Activated CD4-positive, alpha-beta T cell treated with anti-CD3 and anti-CD28 coated beads, Interleukin-2, Interleukin-6, amounts not matched to agents 100 ng/mL and 50 ng/mL, durations not matched to agents 16 hours and 8 hours (primary cell): Measurements from ENCODE around the gene NOL4L.
"Not testable (repeated sequence)": the region's sequence is repeated elsewhere in the genome, so short reads cannot be mapped to it uniquely, and the experiment has no call there.

Experiments used
- DNase-seq: peaks from one replicate; pipeline ENCODE4 v3.0.0-alpha.2; 2020

The NOL4L gene

DNA sequence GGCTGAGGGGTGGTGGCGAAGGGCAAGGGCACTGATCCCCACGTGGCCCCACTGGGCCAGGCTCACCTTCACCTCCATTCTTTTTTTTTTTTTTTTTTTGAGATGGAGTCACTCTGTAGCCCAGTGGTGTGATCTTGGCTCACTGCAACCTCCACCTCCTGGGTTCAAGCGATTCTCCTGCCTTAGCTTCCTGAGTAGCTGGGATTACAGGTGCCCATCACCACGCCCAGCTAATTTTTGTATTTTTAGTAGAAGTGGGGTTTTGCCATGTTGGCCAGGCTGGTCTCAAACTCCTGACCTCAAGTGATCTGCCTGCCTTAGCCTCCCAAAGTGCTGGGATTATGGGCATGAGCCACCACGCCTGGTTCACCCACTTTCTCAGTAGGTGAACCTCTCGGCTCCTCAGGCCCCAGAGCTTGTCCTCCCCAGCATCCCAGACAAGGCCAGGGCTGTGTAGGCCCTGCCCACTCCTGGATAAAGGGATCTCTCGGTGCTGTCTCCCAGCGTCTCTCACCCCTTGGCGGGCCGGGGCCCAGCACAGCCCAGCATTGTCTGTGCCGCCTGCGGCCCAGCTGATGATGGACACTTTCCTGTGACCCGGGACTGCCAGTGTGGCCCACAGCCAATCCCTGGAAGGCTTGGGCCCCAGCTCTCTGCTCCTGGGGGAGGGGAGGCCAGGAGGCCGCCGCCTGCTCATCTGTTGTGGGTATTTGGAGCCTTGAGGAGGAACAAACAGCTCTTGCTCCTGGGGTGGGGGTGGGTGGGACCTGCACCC is 119.0 kb downstream of the NOL4L start:
- not testable (repeated sequence) for DNase-seq

DNA sequence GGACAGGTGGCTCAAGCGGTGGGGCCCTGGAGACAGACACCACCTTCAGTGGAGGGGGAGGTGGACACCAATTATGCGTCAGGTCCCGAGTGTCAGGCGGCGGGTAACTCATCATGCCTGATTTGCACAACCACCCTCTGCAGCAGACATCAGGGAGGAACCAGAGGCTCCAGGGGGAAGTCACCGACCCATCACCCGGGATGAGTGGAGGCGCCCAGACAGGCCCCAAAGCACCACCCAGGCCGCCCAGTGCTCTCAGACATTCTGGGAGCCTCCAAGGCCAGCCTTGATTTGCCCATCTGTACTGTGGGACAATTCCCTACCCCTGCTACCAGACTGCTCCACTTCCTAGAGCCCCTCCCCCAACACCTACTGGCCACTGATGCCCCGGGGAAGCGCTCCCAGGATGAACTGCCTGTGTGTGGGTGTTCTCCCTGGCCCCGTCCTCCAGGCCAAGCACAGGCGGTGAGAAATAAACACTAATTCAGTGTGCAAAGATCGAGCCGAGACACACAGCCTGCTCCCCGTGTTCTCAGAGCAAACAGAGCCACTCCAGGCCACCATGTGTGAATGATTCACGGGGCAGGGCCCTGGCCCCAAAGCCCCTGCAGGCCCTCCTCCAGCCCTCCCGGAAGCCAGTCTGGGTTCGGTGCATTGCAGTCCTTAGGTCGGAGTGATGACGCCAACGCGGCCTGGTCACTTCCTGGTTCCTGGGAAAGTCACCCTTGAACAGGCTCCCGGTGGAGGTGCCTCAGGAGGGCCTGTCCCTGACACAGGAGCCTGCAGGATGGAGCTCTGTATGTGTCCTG is 119.8 kb downstream of the NOL4L start:
- no peak for DNase-seq

DNA sequence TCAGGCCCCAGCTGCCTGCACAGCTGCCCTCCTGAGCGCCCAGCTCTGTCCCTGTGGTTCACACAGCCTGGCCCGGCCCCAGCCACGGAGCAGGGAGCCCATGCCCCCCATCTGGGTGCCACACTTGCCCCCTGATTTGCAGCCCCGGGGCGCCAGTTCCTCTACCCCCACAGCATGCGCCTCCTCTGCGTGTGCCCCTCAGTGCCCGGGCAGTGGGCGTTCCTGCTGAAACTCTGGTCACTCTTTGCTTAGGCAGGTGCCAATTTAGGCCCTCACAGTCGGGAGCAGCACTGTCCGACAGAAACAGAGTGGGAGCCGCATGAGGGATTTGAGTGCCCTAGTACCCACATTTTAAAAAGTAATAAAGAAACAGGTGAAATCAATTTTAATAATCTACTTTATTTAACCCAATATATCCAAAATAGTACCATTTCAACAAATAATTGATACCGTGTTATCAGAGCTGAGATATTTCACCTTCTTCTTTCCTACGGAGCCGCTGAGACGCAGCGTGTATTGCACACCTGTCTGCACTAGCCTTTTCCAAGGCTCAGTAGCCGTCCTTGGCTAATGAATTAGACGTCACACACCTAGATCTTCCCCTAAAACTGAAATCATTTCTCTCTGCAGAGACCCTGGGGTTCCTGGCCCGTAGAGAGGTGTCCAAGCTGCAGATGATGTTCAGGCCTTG is 120.6 kb downstream of the NOL4L start:
- DNase-seq, result no peak

DNA sequence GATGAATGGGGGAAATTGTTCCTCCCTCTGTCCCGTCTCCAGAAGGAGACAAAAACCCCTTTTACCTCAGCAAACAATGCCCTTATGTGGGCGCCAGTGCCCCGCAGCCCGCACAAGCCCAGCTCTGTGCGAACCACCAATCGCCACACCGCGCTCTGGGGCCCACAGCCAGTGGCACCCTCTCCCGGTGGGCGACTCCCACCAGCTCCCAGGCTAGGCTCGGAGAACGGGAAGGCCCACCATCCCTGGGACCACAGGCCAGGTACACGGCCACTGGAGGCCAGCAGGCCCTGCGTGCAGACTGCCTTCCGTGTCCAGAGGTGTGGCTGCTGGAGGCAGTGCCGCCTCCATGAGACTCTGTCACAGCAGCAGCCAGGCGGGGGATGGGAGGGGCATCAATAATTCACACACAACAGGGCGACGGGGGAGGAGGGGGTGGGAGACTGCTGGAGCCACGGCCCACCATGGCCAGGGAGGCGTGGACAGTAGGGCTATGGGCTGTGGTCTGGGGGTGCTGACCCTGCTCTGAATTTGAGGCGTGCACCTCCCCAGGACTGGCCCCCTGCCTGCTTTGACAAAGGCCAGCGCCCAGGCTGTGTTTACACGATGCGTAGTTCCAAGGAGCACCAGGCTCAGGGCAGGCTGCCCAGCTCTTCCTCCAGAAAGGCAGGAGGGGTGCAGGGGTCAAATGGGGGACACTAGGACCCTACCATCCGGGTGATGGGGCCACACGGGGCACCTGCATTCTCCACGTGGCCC is 121.3 kb downstream of the NOL4L start:
- no peak for DNase-seq

DNA sequence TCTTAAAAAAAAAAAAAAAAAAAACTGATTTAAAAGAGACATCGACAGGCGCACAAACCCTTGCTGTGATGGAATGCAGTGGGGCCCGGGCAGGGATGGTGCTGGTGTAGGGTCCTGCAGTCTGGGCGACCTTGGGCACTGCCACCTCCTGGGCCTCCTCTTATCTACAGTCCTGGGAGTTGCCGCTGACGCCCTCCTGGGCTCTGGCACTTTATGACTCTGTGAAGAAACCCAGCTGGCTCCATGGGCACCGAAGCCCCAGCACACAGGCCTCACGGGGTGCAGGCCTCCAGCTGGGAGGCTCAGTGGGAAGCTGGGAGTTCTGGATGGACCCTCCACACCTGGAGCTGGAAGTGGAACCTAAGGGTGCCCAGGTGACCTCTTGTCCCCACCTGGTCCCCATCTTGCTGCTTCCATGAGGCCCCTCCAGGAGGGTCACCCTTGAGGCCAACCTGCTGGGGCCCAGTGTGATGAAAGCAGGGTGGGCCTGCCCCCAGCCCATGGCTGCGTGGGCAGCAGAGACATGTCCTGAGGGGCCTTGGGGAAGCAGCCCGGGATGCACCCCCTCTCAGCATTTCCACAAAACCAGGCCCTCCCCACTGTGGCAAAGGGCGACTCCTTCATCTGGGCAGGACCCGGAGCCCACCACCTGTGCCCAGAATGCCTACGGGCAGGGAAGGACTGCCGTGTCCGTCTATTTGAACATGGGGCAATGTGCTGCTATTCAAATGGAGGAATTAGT is 122.1 kb downstream of the NOL4L start:
- DNase-seq, result no peak

DNA sequence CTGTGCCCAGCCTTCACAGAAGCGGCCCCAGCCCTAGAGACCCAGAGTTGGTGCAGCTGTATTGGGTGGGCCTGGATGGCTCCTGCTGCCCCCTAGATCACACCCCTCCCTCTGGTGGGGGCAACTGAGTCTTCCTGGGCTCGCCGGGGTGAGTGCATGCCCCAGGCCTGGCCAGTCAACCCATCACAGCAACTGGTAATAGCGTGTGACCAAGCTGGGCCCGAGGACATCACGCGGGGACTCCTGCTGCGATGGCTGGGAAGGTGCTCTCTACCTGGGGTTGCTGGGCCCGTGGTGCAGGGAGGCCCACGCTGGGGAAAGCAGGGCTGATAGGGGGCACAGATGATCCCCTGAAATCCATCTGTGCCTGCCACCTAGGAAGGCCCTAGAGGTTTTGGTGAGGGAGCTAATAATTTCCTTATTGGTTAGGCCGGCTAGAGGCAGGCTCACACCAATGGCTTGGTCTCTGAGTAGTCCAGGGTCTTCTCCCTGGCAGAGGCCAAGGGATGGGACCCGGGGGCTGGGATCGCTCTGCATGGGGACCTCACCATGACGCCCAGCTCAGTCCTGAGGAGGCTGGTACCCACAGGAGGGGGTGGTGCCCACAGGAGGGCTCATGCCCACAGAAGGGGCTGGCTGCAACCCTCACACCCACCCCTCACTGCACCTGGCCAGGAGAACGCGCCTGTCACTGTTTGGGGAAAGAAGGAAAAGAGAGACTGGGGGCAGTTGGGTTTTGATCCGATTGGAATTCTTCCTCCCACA is 123.1 kb downstream of the NOL4L start:
- no peak for DNase-seq

DNA sequence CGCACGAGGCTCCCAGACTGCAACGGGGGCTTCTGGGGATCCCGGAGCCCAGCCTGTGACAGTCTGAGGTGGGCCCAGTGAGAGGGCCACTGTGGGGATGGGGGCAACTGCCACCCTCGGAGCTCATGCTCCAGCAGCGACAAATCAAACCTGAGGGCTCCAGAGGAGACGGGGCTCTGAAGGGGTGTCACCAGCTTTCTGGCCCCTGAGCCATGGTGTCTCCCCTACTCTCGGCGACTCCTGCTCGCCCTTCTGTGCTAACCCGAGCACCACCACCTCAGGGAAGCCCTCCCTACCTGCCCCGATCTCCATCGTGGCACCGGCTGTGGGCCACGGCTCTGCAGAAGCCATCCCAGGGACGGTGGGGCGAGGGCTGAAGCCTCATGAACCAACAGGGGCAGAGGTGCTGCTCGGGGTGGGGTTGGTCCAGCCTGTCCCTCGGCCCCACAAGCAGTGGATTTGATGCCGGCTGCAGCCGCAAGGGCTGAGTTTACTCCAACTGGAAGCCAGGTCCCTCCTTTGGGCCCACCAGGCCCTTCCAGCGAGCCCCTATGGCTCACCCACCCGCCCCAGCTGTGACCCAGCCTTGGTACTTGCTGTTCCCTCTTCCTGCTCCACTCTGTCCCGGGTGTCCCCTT is 124.3 kb downstream of the NOL4L start:
- no peak for DNase-seq

DNA sequence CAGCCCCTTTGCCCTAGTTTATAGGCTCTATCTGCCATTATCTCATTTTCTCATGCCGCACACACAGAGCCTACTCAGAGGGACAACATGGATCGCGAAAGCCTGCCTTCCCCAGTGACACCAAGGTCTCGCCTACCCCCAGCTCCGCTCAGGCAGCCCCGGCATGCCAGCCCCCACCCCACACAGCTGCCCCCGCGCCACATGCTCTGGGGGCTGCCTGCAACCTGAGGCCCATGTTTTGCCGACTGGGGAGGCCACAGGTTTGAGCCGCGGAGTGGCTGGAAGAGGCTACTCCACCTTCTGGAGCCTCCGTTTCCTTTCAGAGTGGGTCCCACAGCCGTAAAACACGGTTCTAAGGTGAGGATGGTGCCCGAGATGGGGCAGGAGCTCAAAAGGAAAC is 124.9 kb downstream of the NOL4L start:
- no peak for DNase-seq

DNA sequence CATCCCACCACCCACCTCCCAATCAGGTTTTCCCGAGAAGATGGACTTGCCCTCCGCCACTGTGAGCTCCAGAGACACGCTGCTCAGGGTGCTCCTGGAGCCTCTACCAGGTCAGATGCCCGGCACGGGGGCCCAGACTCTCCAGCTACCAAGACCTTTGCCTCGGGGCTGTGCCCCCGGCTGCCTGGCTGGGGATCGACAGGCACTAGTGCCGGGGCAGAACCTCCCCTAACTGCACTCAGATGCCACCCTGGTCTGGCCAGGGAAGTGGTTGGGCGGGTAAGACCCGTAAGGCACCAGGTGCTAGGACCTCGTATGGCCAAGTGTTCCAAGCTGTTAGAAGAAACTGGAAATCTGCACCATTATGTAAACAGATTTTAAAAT is 126.3 kb downstream of the NOL4L start:
- no peak for DNase-seq

DNA sequence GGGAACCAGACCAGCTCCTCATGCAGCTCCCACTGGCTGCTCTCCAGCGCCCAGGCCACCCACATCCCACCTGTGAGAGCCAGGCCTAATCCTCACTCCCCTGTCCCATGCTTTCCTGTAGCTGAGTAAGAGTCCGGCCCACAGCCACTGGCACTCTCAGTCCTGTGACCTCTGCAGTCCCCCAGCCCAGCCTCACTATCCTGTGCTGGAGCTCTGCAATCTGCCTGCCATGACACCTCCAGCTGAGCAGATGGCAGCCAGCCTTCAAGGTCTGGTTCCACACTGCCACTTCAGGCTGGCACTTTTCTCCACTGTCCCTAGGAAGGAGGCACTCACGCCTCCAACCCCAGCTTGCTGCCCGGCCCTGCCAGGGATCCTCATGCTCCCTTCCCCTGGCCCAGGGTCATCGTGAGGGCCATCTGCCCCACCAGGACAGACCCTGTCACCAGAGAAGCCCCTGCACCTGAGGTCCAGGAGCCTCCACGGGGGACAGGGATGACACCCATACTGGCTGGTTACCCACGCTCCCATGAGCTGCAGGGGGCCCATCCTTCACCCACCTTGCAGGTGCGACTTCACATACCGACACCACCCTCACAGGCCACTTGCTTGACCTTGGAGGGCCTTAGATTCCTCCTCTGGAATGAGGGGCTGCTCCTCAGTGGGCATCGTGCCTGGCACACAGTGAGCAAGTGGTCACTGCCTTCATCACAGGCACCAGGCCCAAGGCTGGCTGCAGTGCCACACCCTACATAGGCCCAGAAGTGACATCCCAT is 126.9 kb downstream of the NOL4L start:
- no peak for DNase-seq

DNA sequence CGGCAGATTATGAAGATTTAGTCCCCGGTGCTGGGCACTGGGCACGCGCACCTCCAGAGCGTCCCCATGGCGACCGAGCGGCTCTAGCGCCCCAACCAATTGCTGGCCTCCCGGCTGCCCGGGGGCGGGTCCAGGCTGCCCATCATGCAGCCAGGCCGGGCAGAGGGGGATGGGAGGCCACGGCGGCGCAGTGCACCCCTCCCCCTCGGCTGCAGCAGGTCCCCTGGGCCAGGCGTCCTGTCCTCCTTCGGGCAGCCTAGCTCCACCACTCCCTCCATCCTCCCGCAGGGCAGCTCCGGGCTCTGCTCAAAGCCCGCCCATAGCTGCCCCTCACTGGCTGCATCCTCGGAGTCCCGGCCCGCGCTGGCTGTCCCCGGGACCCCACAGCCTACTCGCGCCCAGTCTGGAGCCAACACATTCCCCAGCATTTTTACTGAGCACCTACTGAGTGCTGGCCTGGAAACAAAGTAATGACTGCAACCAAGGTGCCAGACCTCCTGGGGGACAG is 127.6 kb downstream of the NOL4L start:
- DNase-seq, result no peak

DNA sequence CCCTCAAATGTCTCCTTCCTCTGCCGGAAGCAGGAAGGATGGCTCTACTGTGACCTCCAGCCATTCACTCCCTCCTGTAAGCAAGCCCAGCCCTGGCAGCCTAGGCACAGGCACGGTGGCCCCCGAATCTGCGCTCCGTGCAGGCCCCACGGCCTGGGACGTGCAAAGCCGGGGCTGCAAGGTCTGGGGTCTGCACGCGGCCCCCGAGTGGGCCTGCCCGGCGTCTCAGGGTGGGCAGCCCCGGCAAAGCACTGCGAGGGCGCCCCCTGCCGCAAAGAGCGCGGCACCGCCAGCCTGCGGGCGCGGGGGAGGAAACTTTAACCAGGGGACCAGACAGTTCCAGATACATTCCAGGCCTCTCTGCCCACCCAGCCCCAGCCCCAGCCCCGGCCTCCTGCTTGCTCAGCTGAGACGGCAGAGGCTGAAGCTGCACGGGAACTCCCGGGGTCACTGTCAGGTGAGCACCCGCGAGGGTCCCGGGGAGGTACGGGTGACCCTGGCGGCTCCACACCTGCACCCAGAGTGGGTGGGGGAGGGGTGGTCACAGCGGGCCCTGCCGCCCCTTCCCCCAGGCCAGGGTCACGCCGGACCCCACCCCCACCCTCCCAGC is 128.2 kb downstream of the NOL4L start:
- DNase-seq, result peak; percentile 25

DNA sequence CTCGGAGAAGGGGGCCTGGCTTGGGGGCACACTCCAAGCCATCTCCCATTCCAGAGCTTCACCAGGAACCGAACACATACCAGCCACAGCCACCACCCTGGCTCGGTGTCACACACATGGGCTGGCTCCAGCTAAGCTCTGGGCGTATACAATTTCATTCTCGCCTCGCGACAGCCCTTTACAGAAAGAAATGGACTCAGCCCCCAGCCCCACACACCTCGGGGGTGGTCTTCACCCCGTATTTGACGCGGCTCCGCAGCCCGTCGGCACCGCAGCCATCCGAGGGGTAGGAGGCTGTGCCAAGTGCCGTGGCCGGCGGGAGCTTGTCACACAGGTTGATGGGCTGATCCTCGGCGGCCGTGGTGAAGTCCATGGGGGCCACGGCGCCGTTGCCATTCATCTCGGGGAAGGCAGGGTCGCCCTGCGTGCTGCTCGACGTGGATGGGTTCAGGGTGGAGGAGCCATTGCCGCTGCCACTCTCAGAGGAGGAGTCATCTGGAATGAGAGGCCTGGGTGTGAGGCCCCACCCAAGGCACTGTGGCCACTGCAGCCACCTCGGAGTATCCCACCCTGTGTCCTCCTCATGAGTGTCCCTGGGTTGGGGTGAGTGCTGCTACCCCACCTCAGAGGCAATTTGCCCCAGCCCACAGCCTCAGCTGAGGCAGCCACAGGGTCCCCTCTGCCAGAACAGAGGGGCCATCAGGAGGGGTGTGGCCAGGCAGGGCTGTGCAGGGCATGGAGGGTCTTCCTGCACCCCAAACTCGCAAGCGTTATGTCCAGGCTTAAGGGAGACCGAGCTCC is 129.0 kb downstream of the NOL4L start:
- DNase-seq, result no peak

DNA sequence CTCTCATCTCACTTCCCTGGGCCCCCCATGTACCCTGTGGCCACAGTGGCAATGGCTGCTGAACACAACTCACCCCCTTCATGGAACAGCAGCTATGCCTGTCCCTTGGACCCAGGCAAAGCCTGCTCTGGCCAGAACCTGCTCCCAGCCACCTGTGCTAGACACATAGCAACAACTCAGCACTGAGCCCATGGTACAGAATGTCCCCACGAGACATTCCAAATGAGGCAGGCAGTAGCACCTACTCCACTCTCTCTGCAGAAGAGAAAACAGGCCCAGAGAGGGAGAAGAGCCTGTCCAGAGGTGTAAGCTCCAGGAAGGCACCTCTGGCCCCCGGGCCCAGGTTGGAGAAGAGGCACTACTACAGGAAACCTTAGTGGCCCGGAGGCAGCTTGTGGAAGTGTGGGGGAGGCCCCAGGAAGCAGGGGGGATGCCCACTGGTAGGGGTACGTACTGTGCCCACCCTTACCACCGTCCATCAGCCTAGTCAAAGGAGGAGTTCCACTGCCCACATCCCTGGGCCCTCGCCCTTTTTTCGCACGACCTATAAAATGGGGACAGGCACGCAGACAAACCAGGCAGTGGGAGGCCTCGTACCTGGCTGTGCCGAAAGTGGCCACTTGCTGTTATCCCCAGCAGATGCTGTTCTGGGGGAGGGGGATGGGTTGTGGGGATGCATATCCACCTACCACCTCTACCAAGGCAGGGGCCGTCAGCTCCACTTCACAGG is 129.8 kb downstream of the NOL4L start:
- no peak for DNase-seq

DNA sequence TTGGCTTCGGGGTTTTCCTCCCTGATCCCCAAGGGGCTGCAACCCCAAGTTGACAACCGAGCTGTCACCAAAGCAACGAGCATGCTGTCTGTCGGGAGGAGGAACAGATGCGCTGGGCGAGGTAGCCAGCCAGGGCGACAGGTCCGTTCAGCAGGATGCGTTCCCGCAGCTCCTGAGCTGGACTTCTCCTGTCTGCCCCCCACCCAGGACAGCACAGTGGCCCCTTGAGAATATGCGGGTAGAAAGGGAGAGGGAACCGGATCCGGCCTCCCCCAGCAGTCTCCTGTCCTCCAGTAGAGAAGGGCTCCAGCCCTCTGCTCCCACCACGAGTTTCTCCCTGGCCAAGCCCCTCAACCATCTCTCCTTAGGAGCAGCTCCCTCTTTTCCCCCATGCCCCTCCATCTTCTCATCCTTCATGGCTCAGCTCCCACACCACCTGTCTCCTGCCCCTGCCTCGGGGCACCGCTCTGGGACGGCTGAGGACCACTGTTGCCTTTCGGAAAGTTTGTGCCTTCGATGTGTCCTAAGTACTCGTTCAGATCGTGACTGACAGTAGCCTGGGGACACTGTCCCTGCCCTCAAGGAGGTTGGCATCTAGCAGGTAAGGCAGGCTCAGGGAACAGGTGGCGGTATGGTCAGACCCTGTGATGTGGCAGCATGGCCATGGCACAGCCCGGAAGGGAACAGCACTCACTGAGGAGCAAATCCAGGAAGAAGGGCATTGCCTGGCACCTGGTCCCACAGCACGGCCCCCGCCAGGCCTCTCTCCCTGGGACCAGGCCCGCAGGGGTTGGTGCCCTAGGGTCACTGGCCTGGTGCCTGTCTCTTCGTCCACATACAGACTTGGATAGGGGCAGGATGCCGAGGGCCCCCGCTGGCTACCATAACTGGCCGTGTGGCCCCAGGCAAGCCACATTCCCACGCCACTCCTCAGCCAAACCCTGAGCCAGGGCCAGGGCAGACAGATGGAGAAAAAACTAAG is 130.7 kb downstream of the NOL4L start:
- DNase-seq, result no peak

DNA sequence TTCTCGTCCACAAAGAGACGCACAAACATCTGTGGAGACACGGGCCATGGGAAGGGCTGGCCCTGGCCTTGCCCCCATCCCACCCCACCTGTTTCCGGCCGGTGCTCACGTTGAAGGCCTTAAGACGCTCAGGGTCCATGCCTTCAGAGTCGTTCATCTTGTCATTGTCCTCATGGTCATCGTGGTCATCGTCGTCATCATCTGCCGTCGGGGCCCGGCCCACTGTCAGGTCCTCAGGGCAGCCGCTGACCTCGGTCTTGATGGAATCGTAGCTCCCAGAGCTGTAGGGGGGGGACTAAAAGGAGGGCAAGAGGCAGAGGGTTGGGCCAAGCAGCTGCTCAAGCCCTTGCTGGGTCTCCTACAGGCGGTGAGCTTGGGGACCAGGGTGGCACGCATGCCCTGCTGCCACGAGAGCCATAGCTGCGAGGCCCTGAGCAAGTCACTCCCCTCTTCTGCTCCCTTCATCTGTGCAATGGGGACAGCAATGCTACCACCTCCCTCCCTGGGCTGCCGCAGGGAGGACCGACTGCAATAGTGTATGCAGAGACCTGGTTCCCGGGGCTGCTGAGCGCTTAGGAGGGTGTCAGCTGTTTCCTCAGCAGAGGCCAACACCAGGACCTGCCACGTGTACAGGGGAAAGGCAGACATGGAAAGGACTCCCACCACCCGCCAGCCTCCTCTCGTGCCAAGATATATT is 131.5 kb downstream of the NOL4L start:
- no peak for DNase-seq
